Suprapubic skin (tissue), 4 donors: ENCODE data around the gene LRBA. TPM values are rescaled to one million over a fixed set of nuclear protein-coding genes. Genes with fewer than 3 reads are reported as not detected.

Experiments
- DNase-seq, 2 donors: peaks; one replicate each; pipeline ENCODE4 v3.0.0-alpha.2; 2019; ENCODE audit warnings: low spot score in 2 of 2
- H3K27ac ChIP-seq: fragments of 200-600 bp; sonication (generic); one replicate; pipeline ENCODE4 v1.5.1; 2019
- H3K27me3 ChIP-seq: fragments of 200-600 bp; sonication (generic); one replicate; pipeline ENCODE4 v1.5.1; 2019
- H3K36me3 ChIP-seq: fragments of 200-600 bp; sonication (generic); one replicate; pipeline ENCODE4 v1.5.1; 2019
- H3K4me1 ChIP-seq: fragments of 200-600 bp; sonication (generic); one replicate; pipeline ENCODE4 v1.5.1; 2019
- H3K4me3 ChIP-seq: fragments of 200-600 bp; sonication (generic); one replicate; pipeline ENCODE4 v1.5.1; 2019; ENCODE audit warnings: mild to moderate bottlenecking
- H3K9me3 ChIP-seq: fragments of 200-600 bp; sonication (generic); one replicate; pipeline ENCODE4 v1.5.1; 2019
- EP300 ChIP-seq: sonication (generic); formaldehyde crosslinking; IDR thresholded peaks from one replicate; pipeline ENCODE4 v1.6.1; 2017; ENCODE audit warnings: antibody characterized with exemption
- POLR2A ChIP-seq, 2 donors: fragments of 450-650 bp; IDR thresholded peaks; one replicate each; pipeline ENCODE4 v1.6.1; 2017; ENCODE audit warnings: antibody characterized with exemption in 2 of 2, mild to moderate bottlenecking in 2 of 2, moderate library complexity in 2 of 2
- POLR2AphosphoS5 ChIP-seq, 3 donors: sonication (generic); formaldehyde crosslinking; IDR thresholded peaks; one replicate each; pipeline ENCODE4 v1.6.1; 2017; ENCODE audit warnings: antibody characterized with exemption in 3 of 3
- WGBS: methylation state at CpG from one replicate; pipeline ENCODE4 v1.1.5; 2018; 5-methylcytosine and 5-hydroxymethylcytosine counted together
- total RNA-seq, 4 donors: library from RNA; depleted of rRNA; stranded (reverse); fragments of >200 nt; gene quantifications; one replicate each; pipeline ENCODE4 v1.1.0, GENCODE V29; 2016
- TF ChIP-seq, protein P1 (sequence below), 2 donors: fragments of 200-600 bp in 1 of 2; fragments of 450-650 bp in 1 of 2; sonication (generic) in 1 of 2; IDR thresholded peaks; one replicate each; pipeline ENCODE4 v1.5.1; 2016 to 2019; ENCODE audit warnings: antibody characterized with exemption in 2 of 2, mild to moderate bottlenecking in 1 of 2, moderate library complexity in 1 of 2

Gene LRBA
- total RNA-seq, 4 donors from 2014 or later: 64.6 to 128 (median 81.0) TPM

DNA sequence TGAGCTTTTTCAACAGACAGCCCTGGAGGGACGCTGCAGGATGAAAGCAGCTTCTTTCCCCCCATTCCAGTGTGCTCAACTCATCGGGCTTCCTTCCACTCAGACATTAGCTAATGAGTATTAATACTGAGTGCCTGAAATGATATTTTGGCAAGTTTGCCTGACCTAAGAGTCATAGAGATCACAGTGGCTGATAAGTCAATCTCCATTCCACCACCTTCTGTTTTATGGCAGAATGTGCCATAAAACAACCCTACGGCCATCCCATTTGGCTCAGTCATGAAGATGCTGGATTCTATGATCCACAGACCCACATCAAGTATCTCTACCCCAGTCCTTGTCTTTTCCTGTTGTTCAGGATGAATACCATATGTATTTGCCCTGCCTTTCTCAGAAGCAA, 481.4 kb downstream of the LRBA start:
- H3K4me1 ChIP-seq: no peaks in the 10 kb centered on the region
- no peak overlapping the region for H3K27ac ChIP-seq
- DNase-seq: no peak
- WGBS: 86% methylated on average over 3 of the region's 3 CpGs
- H3K27me3 ChIP-seq: no peaks in the 10 kb centered on the region
- H3K9me3 ChIP-seq: no peaks in the 10 kb centered on the region
- no peaks in the 10 kb centered on the region for H3K36me3 ChIP-seq
- TF ChIP-seq POLR2A (IDR thresholded peaks at IDR 0.05): no peak
- TF ChIP-seq EP300: no peak
- TF ChIP-seq, protein P1, sequence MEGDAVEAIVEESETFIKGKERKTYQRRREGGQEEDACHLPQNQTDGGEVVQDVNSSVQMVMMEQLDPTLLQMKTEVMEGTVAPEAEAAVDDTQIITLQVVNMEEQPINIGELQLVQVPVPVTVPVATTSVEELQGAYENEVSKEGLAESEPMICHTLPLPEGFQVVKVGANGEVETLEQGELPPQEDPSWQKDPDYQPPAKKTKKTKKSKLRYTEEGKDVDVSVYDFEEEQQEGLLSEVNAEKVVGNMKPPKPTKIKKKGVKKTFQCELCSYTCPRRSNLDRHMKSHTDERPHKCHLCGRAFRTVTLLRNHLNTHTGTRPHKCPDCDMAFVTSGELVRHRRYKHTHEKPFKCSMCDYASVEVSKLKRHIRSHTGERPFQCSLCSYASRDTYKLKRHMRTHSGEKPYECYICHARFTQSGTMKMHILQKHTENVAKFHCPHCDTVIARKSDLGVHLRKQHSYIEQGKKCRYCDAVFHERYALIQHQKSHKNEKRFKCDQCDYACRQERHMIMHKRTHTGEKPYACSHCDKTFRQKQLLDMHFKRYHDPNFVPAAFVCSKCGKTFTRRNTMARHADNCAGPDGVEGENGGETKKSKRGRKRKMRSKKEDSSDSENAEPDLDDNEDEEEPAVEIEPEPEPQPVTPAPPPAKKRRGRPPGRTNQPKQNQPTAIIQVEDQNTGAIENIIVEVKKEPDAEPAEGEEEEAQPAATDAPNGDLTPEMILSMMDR (IDR thresholded peaks at IDR 0.05): no peak
- no peak for TF ChIP-seq POLR2AphosphoS5 (IDR thresholded peaks at IDR 0.05)
- H3K4me3 ChIP-seq: no peak overlapping the region

DNA sequence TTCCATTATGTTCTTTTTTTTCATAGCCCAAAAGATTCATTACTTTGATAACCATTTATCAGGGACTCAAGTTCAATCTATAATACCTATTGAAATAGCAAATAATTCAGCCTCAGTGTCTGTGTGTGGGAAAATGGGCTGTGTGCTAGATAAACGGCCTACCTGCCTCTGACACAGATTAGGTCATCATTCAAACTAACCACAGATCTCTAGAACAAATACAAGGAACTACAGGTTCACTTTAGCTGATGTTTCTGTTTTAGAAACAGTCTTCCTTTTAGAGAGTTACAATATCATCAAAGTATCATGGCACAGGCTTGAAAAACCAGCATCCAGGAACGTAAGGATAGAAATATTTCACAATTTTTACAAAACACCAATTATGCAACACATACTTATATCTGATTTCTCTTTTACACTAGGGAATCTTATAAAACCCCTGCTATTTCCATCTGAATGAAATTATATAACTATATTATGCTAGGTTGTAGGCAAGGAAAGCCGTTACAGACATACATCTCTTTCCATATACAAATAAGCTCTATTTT, 489.7 kb downstream of the LRBA start:
- no peak overlapping the region for H3K27ac ChIP-seq
- no peaks in the 10 kb centered on the region for H3K4me1 ChIP-seq
- 79% methylated on average over 3 of the region's 3 CpGs for WGBS

DNA sequence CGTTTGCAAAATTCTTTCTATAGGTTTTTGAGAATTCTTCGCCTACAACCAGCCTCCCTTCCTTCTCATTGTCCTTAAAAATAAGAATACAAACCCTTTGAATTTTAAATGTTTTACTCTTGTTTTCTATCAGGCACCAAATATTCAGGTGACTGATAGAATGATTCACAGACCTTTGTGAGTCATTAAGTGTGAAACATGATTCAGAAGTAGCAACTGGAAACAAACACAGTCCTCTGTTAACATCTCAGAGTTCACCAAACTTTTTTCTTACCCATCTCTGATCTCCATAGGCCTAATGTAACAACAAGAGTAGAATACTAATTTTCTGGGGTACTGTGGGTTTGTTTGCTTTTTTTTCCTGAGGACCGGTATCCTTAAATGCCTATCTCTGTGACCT, 496.5 kb downstream of the LRBA start:
- Histone ChIP-seq H3K27ac (no peak overlapping the region), H3K9me3 (no peaks in the 10 kb centered on the region), H3K4me1 (no peaks in the 10 kb centered on the region), H3K36me3 (no peaks in the 10 kb centered on the region), H3K4me3 (no peak overlapping the region), H3K27me3 (no peaks in the 10 kb centered on the region)
- 90% methylated on average over 3 of the region's 3 CpGs for WGBS
- DNase-seq: no peak
- no peak for TF ChIP-seq POLR2A (IDR thresholded peaks at IDR 0.05)
- no peak for TF ChIP-seq EP300
- TF ChIP-seq, protein P1 (IDR thresholded peaks at IDR 0.05): no peak
- no peak for TF ChIP-seq POLR2AphosphoS5 (IDR thresholded peaks at IDR 0.05)

More for the DNA sequence above, 489.7 kb downstream of the LRBA start:
- no peaks in the 10 kb centered on the region for H3K27me3 ChIP-seq
- H3K9me3 ChIP-seq: no peaks in the 10 kb centered on the region
- no peak for TF ChIP-seq POLR2AphosphoS5 (IDR thresholded peaks at IDR 0.05)
- TF ChIP-seq EP300: no peak
- TF ChIP-seq POLR2A (IDR thresholded peaks at IDR 0.05): no peak
- TF ChIP-seq, protein P1 (IDR thresholded peaks at IDR 0.05): no peak
- no peaks in the 10 kb centered on the region for H3K36me3 ChIP-seq
- no peak overlapping the region for H3K4me3 ChIP-seq
- no peak for DNase-seq

DNA sequence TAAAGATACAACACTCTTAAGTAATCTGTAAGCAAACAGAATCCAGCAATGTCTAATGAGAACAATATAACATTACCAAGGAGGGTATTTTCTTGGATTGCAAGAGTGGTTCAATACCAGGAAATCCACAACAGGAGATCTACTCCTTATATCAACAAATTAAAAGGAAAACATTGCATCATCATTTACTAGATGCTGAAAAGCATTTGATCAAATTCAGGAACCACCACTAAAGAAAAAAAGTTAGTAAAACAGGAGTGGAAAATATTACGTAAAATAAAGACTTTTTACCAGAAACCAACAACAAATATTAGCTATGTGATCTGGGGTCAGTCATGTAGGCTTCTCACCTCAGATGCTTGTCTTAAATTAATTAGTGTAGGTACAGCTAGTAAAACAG, 499.9 kb downstream of the LRBA start:
- H3K27ac ChIP-seq: no peak overlapping the region
- TF ChIP-seq POLR2A (IDR thresholded peaks at IDR 0.05) (no peak), POLR2AphosphoS5 (IDR thresholded peaks at IDR 0.05) (no peak), EP300 (no peak)
- TF ChIP-seq, protein P1 (IDR thresholded peaks at IDR 0.05): no peak
- WGBS: 81% methylated on average over 1 of the region's 1 CpG
- no peaks in the 10 kb centered on the region for H3K4me1 ChIP-seq
- H3K4me3 ChIP-seq: no peak overlapping the region
- H3K36me3 ChIP-seq: no peaks in the 10 kb centered on the region
- H3K9me3 ChIP-seq: no peaks in the 10 kb centered on the region
- DNase-seq: no peak
- no peaks in the 10 kb centered on the region for H3K27me3 ChIP-seq

DNA sequence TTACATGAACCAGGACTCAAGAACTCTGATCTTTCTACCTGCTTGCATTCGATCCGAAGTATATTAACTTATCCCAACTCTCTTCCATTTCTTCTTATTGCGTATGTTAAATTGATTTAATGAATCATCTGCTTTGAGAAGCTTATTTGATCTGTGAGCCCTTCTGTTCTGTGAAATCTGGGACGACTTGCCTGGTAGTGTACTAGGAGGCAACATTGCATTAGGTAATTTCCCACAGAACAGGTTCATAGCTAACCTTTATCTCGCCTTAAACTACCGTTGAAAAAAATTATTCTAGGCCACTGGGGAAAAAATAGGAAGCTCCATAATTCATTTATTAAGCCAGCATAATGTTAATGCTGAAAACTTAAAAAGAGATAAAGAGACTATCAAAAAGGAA, 500.4 kb downstream of the LRBA start:
- TF ChIP-seq, protein P1 (IDR thresholded peaks at IDR 0.05): no peak
- no peak for TF ChIP-seq POLR2A (IDR thresholded peaks at IDR 0.05)
- no peak for TF ChIP-seq POLR2AphosphoS5 (IDR thresholded peaks at IDR 0.05)
- no peak for TF ChIP-seq EP300
- Histone ChIP-seq H3K4me3 (no peak overlapping the region), H3K9me3 (no peaks in the 10 kb centered on the region), H3K36me3 (no peaks in the 10 kb centered on the region), H3K27ac (no peak overlapping the region), H3K4me1 (no peaks in the 10 kb centered on the region), H3K27me3 (no peaks in the 10 kb centered on the region)
- WGBS: 90% methylated on average over 6 of the region's 6 CpGs
- DNase-seq: no peak
